22Rv1 (cell line): ENCODE data around the gene GPD1.

Experiments used
- ZFX ChIP-seq: fragments of 450-650 bp; IDR thresholded peaks from 2 replicates; pipeline ENCODE4 v1.6.1; 2017; ENCODE audit warnings: antibody characterized with exemption, borderline replicate concordance
- TF ChIP-seq, protein P1 (sequence below): fragments of 450-650 bp; IDR thresholded peaks from 2 replicates; pipeline ENCODE4 v1.5.1; 2017; ENCODE audit warnings: mild to moderate bottlenecking

DNA sequence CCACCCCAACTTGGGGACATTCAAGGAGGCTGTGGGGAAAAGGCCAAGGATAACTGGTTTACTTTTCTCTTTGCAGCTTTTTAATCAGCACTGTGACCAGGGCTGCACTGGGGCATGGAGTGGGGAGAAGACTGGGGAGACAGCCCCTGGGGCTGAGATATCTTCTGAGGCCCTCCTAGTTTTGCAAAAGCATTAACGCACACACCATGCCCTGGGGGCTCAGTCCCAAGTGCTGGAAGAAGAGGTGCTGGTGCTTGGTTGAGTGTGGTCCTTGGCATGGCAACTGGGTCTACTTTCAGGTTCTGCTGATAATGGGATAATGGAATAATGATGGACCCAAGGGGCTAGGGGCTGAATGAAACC lies 28.0 kb upstream of the GPD1 start:
- TF ChIP-seq, protein P1, sequence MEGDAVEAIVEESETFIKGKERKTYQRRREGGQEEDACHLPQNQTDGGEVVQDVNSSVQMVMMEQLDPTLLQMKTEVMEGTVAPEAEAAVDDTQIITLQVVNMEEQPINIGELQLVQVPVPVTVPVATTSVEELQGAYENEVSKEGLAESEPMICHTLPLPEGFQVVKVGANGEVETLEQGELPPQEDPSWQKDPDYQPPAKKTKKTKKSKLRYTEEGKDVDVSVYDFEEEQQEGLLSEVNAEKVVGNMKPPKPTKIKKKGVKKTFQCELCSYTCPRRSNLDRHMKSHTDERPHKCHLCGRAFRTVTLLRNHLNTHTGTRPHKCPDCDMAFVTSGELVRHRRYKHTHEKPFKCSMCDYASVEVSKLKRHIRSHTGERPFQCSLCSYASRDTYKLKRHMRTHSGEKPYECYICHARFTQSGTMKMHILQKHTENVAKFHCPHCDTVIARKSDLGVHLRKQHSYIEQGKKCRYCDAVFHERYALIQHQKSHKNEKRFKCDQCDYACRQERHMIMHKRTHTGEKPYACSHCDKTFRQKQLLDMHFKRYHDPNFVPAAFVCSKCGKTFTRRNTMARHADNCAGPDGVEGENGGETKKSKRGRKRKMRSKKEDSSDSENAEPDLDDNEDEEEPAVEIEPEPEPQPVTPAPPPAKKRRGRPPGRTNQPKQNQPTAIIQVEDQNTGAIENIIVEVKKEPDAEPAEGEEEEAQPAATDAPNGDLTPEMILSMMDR: no peak
- no peak for TF ChIP-seq ZFX
